ENCODE data around the gene MRPL54.

- no peak for TF ChIP-seq EZH2 (IDR thresholded peaks at IDR 0.05; ENCODE audit: borderline replicate concordance)
- TF ChIP-seq EZH2phosphoT487 (IDR thresholded peaks at IDR 0.05; ENCODE audit: low read depth, severe bottlenecking, unreplicated experiment), result no peak
Observed at GRCh38 chr19:3790209-3790734, 27.8 kb downstream of the MRPL54 start.

Measured in hepatocyte (in vitro differentiated cells).